Measurements from ENCODE around the gene TMEM141.

DNA sequence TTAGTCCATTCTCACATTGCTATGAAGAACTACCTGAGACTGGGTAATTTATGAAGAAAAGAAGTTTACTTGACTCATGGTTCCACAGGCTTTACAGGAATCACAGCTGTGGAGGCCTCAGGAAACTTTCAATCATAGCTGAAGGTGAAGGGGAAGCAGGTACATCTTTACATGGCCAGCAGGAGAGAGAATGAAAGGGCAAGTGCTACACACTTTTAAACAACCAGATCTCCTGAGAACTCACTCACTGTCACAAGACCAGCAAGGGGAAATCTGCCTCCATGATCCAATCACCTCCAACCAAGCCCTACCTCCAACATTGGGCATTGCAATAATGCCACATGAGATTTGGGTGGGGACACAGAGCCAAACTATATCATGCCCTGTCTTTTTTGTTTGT lies 39.3 kb upstream of the TMEM141 start:
- 0 out of 2 replicates have a peak, but pooled peaks have one; percentile 48 for TF ChIP-seq CBX5 (IDR thresholded peaks at IDR 0.05; ENCODE audit: low read depth)
- no peak for TF ChIP-seq POLR2A (IDR thresholded peaks at IDR 0.05; ENCODE audit: low read depth, low read length)
- no peak for TF ChIP-seq SUPT20H (IDR thresholded peaks at IDR 0.05; ENCODE audit: borderline replicate concordance, control insufficient read depth, low read depth, low read length)
- TF ChIP-seq ZSCAN29 (IDR thresholded peaks at IDR 0.05), result no peak
- TF ChIP-seq, protein P1, sequence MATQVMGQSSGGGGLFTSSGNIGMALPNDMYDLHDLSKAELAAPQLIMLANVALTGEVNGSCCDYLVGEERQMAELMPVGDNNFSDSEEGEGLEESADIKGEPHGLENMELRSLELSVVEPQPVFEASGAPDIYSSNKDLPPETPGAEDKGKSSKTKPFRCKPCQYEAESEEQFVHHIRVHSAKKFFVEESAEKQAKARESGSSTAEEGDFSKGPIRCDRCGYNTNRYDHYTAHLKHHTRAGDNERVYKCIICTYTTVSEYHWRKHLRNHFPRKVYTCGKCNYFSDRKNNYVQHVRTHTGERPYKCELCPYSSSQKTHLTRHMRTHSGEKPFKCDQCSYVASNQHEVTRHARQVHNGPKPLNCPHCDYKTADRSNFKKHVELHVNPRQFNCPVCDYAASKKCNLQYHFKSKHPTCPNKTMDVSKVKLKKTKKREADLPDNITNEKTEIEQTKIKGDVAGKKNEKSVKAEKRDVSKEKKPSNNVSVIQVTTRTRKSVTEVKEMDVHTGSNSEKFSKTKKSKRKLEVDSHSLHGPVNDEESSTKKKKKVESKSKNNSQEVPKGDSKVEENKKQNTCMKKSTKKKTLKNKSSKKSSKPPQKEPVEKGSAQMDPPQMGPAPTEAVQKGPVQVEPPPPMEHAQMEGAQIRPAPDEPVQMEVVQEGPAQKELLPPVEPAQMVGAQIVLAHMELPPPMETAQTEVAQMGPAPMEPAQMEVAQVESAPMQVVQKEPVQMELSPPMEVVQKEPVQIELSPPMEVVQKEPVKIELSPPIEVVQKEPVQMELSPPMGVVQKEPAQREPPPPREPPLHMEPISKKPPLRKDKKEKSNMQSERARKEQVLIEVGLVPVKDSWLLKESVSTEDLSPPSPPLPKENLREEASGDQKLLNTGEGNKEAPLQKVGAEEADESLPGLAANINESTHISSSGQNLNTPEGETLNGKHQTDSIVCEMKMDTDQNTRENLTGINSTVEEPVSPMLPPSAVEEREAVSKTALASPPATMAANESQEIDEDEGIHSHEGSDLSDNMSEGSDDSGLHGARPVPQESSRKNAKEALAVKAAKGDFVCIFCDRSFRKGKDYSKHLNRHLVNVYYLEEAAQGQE (IDR thresholded peaks at IDR 0.05; ENCODE audit: low read depth, low read length), result no peak
